Right lobe of liver (tissue), 4 donors: ENCODE results near the gene MYOM3.

Source experiments
- POLR2A ChIP-seq: fragments of 450-650 bp; IDR thresholded peaks from one replicate; pipeline ENCODE4 v1.6.1; 2017; ENCODE audit warnings: antibody characterized with exemption, mild to moderate bottlenecking
- TF ChIP-seq, protein P1 (sequence below), 4 donors: fragments of 200-600 bp in 3 of 4; fragments of 450-650 bp in 1 of 4; IDR thresholded peaks; one replicate each; pipeline versions ENCODE4 v1.5.1 to v1.8.0; 2016 to 2022; ENCODE audit warnings: antibody characterized with exemption in 4 of 4, mild to moderate bottlenecking in 2 of 4
- donor health status: DM: no; HTN: no; CAD: no.
- donor health status: DM: no; HTN: no; CAD: no.
- donor health status: DM: no; HTN: yes; CAD: no.

DNA sequence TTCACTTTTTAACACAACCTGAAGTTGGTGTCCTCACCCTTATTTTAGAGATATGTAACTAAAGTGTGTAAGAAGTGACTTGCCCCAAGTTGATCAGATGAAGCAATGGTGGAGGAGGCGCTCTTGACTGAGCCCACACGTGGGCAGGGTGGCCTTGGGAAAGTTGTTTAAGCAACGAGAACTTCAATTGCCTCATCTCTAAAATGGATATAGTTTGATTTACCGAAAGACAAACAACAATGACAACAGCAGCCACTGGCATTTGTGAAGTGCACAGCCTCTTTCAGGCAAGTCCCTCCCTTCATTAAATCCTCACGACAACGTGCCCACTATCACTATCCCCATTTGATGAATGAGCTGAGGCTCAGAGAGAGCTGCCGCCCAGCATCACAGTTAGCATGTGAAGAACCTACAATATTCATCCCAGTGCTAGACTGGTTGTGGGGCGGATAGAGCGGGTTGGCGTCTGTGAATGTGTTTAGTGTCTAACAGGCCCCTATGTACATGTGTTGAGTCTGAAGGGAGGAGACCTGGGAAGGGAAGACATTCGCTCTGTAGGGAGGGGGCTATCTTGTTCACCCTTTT lies 28.0 kb upstream of the MYOM3 start:
- TF ChIP-seq, protein P1, sequence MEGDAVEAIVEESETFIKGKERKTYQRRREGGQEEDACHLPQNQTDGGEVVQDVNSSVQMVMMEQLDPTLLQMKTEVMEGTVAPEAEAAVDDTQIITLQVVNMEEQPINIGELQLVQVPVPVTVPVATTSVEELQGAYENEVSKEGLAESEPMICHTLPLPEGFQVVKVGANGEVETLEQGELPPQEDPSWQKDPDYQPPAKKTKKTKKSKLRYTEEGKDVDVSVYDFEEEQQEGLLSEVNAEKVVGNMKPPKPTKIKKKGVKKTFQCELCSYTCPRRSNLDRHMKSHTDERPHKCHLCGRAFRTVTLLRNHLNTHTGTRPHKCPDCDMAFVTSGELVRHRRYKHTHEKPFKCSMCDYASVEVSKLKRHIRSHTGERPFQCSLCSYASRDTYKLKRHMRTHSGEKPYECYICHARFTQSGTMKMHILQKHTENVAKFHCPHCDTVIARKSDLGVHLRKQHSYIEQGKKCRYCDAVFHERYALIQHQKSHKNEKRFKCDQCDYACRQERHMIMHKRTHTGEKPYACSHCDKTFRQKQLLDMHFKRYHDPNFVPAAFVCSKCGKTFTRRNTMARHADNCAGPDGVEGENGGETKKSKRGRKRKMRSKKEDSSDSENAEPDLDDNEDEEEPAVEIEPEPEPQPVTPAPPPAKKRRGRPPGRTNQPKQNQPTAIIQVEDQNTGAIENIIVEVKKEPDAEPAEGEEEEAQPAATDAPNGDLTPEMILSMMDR (IDR thresholded peaks at IDR 0.05) = no peak
- no peak for TF ChIP-seq POLR2A
